ENCODE data around the gene LARGE1.

The LARGE1 gene

DNA sequence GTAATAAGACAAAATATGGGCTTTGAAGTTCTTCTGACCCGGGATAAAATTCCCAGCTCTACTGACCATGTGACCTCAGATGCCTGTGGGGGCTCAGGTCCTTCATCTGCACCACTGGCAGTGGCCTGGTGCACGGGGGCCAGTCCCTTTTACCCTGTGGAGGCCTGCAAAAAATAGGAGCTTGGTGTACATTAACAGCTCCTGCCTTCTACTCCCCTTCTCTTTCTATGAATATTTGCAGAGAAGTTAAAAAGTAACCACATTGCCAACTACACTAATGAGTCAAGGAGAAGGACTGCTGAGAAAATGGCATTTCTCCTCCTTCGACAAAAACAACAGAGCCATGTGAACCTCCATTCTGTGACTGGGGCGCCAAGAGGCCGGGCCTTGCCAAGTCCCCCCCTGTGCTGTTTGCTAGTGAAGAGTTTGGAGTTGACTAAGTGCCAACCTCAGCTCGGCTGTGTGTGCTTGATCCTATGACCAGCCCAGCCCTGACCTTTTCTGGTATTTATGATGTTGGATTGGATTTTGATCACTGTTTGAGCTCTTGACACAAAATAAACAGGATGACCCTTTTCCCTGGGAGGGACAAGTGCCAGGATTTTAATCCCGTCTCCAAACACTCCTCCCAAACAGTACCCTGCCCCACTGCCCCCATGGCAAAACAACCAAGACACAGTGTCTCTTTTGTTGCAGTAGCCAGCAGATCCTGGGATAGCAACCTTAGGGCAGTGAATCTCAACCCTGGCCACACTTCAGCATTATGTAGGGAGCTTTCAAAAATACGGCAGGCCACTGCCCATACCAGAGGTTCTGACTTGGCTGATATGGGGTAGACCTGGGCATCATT, 380.1 kb downstream of the LARGE1 start:
- no peak for DNase-seq

DNA sequence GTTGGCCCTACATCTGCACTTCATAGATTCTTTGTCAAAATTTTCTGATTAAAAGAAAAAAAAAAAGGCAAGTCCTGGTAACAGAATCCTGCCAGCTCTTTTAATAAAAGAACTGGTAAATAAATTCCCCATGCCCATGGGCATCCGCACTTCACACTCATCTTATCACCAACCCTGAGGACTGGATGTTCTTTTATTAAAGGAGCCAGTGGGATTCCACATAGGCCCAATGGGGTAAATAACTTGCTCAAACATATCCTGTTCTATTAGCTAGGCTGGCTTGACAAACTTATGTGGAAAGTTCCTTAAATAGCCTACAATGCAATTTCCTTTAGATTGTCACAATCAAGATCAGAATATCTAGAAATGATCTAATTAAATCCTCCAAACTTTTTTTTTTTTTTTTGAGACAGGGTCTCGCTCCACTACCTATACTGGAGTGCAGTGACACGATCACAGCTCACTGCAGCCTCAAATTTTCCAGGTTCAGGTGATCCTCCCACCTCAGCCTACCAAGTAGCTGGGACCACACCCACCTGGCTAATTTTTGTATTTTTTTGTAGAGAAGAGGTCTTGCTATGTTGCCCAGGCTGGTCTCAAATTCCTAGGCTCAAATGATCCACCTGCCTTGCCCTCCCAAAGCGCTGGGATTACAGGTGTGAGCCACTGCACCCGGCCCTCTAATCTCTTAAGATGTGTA, 380.9 kb downstream of the LARGE1 start:
- DNase-seq: no peak

DNA sequence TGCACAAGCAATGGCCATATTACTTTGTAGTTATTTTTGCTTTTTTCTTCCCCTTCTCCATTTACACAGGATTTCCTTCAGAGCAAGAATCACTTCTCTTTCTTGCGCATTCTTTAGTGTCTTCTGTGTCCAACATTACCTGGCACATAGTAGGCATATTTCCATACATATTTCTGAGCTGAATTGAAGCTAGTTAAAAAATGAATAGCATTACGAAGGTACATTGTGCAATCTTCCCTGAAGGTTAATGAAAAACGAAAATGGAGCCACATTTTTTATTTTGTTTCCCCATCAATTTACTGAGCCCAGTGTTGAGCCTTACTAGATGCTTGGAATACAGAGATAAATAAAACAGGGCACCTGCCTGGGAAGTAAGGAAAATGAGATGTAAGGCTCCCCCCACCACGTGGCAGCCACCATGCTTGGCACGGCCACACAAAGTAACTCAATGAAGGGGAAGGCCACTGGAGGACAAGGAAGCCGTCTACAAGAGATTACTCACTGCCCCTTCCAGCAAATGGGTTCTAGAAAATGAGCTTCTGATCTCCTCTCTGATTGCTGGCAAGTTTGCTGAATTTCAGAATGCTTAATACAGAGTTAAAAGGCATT, 381.9 kb downstream of the LARGE1 start:
- no peak for DNase-seq

DNA sequence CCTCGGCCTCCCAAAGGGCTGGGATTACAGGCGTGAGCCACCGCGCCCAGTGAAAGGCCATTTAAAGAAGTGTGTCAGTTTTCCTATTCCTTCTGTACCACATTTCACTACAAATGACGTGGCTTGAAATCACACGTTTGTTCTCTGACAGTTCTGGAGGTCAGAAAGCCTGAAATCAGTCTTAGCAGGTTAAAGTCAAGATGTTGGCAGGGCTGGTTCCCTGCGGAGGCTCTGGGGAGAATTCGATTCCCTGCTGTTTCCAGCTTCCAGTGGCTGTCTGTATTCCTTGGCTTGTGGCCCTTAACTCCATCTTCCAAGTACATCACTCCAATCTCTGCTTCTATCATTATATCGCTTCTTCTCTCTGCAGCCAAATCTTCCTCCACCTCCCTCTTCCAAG, 383.2 kb downstream of the LARGE1 start:
- no peak for DNase-seq

DNA sequence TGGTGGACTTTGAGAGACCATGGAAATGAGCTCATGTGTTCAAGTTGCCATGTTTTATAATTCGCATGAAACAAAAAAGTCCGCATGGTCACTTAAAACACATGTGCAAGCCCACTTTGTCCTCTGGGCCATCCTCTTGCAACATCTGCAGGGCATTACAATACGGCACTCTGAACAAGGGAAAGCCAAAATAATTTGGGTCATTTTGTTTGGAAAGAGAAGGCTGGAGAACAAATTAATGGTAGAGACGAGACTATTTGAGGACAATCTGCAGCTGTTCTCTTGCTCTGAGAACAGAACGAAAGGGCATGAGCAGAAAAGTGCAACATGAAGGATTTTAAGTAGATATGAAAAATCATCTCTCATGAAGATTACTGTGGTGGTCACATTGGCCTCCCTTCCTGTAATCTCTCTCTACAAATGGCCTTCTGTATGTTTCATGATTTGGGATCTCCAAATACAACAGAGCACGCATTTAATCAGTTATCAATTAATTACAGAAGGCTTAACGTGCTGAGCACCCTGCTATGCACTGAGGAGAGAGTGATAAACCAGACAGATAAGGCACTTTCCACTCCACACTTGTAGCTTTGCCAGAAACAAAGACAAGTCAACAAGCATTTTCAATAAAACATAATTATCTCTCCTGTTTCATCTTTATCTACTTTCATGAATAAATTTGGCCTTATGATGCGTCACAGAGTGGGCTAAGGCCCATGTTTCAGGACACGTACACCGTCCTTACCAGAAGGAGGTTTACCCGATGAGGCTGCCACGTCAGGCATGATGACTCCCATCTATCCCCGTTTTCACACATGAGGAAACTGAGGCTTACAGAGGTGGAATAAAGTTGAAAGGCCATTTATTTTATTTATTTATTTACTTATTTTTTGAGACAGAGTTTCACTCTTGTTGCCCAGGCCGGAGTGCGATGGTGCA, 384.1 kb downstream of the LARGE1 start:
- no peak for DNase-seq

DNA sequence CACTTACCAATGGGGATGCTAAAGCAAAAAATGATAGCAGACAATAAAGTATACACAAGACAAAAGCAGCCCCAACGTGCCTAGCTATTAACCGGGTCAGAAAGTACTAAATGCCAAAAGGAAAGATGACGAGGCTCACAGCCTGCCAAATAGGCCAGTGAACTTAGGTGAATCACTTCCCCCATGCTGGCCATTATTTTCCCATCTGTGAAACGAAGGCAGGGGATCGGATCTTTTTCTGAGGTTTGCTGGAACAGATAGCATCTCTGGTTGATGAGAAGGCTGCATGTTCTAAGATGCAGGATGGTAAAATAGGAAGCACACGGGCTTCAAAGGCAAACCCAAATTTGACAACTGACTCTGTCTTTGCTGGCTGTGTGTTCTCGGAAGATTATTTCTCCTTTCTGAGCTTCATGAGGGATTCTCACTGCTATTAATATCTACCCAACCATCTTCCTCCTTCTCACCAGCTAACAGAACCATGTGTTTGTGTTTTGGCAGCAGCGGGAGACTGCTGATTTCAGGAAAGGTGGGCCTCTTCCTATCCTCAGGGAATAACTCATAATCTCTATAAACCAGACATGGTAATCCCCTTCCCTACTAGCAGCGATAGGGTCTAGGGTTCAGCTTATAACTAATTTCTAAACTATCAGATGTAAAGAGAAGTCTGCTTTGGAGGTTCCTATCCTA, 390.7 kb downstream of the LARGE1 start:
- no peak for DNase-seq

DNA sequence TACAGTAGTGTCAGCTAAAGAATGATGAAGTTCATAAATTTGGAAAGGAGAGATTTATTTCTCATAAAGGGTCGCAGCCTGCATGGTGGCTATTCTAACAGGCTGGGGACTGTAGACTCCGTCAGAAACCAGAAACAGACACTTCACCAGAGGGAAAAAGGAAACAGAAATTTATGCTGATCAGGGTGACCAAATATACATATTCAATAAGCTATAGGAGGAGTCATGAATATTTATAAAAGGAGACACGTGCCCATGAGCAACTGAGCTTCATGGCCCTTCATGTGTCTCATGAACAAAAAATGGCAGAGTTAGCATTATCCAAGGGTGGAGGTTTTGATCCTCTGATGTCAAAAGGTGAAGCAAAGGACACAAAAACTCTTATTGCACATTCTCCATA, 392.1 kb downstream of the LARGE1 start:
- DNase-seq: no peak

DNA sequence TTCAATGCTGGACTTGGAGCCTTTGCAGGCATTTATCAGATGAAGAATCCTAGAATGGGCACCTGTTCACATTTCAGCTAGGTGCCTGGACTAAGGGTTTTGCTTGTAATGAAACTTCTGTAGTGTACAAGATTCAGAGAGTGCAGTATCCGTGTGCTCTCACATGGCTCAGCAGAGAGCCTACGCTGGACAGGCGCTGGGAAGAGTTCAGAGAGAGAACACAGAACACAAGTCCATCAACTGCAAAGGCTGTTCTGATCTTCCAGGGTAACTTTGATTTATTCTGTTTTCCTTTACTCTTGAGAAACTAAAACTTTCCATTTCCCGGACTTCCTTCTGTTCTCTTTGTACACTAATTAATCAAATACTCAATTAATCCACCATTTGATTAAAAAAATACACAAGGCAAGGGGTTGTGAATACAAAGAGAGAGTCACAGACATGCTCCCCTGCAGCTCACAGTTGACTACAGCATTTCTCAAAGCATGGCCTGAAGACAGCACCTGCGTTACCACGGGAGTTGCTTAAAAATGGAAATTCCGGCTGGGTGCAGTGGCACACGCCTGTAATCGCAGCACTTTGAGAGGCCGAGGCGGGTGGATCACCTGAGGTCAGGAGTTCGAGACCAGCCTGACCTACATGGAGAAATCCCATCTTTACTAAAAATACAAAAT, 393.7 kb downstream of the LARGE1 start:
- no peak for DNase-seq

DNA sequence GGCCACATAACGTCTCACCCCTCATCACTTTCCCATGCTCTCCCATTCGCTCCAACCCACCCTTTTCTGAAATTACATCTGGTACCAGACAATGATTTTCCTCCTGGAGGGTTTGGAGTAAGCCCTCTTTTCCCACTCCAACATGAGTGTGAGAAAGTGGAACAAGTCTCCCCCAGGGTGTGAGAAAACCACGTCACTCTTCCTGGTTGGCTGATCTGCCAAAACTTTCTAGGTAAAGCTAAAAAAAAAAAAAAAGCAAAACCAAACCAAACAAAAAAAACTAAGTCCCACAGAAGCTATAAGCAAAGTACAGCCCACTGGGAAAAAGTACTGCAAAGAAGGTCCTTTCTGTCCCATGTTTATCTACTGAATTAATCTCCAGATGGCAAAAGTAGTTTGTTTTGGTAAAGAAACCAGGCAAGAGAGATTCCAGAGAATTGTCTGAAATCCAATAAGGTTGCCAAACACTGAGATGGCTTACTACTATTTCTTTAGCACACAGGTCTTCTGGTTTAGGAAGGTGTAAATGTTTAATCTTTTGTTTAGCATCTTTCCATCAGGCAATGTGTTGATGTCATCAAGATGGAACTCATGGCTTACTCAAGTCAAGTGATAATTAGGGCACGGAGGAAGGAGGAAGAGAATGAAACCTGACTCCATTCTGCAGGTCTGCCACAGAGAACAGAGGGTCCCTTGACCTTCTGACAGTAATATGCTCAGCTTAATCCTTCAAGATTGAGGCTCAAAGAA, 395.6 kb downstream of the LARGE1 start:
- DNase-seq: no peak

DNA sequence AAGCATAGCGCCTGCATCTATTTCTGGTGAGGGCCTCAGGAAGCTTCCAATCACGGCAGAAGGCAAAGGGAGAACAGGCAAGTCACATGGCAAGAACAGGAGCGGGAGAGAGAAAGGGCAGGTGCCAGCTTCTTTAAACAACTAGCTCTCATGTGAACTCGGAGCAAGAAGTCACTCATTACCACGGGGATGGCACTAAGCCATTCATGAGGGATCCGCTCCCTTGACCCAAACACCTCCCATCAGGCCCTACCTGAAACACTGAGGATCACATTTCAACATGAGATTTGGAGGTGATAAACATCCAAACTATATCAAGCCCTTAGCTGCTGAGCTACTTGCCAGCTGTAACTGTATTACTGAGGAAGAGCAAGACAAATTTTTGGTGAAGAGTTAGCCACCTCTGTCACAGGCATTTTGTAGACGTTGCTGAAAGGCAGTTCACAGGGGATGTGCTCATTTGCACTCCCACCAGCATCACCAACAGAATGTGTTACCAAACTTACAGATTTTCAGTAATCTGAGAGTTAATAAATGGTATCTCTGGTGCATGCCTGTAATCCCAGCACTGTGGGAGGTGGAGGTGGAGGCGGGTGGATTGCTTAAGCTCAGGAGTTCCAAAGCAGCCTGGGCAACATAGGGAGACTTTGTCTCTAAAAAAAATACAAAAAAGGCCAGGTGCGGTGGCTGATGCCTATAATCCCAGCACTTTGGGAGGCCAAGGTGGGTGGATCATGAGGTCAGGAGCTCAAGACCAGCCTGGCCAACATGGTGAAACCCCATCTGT, 398.2 kb downstream of the LARGE1 start:
- no peak for DNase-seq

DNA sequence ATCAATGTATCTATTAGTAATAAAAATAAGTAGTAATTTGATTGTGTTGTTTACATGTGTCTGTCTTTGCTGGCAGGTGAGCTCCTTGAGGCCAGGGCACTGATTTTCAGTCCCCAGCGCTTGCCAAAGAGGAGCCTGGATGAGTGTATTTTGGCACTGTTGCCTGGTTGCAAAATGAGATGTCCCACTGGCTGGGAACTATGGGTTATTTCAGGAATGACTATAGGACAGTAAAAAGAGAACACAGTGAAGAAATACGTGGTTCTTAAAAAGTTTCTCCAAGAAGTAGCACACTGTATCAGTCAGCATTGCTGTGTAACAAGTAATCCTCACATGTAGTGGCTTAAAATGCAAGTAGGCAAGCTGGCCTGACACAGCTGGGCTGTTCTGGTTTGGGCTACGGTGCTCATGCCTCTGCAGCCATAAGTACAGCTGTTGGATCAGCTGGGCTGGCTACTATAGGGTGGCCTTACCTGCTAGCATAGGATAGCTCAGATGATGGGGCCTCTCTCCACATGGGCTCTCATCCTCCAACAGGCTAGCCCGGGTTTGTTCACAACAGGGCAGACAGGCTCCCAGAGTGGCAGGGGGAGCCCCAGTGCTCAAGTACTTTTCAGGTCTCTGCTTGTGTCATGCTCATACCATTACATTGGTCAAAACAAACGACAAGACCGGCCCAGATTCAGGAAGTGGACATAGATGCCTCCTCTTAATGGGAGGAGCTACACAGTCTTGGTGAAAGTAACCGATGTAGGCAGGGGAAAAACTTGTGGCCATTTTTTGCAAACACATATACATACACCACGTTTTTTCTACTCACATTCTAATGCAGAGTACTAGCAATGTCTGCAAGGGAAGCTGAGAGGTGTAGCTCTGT, 399.1 kb downstream of the LARGE1 start:
- no peak for DNase-seq

DNA sequence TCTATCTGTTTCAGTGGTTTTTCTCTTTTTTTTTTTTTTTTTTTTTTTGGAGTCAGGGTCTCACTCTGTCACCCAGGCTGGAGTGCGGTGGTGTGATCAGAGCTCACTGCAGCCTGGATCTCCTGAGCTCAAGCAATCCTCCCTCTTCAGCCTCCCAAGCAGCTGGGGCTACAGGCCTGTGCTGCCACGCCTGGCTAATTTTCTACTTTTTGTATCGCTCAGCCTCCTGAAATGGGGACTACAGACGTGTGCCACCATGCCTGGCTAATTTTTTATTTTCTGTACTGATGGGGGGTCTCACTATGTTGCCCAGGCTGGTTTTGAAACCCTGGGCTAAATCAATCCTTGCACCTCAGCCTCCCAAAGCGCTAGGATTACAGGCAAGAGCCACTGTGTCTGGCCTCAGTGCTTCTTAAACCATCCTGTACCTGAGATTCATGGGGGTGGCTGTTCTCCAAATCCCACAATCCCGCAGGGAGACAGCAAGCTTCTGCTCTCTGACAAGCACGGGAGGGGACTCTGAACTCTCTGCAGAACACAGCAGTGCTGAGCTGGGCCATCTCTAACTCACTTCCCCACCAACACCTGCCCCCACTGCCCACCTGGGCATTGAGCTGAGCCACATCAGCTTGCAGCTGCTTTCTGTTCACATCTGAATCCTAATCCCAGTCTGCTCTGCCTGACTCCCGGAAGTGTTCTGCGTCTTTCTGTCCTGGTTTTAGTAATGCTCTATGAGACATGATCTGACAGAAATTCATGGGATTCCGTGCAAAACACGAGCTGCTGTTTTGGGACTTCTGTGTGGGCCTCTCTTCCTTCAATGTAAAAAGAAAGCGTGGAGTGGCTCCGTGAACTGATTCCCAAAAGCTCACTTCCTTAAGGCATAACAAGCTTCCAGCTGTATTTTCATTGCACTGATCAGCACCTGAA, 400.0 kb downstream of the LARGE1 start:
- no peak for DNase-seq

DNA sequence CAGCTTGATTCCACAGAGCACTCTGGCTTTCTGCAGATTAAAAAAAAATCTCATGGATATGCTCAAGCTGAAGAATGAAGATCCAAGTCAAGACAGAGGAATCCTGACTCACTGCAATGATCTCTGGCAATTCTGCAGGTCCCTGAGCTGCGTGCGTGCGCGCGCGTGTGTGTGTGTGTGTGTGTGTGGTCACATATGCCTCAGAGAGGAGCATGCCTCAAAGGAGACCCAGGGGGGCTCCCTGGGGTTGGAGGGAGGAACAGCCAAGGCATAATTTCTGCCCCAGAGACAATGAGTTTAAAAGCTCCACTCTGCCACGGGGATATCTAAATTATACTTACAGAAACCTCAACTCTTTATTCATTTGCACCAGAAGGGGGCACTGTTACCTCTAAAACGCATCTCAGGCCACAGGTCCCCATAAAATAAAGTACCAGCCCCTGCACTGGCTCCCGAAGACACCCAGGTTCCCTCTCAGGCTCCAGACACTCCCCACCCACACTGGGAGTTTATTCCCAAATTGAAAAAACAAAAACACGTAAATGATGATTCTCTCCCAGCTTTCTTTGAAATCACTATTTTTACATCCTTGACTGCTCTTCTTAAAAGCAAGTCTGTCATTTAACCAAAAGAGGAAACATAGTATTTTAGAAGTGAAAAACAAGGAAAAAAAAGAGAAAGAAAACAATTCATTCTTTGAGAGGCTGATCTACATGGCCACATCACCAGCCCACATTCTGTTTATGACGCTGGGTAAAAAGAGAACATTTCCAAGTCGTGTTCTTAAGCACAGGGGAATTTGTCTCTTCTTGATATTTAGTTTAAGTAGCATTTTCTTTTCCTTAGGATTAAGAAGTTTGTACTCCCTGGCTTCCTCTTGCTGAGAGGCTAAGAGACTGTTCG, 401.0 kb downstream of the LARGE1 start:
- DNase-seq: no peak

DNA sequence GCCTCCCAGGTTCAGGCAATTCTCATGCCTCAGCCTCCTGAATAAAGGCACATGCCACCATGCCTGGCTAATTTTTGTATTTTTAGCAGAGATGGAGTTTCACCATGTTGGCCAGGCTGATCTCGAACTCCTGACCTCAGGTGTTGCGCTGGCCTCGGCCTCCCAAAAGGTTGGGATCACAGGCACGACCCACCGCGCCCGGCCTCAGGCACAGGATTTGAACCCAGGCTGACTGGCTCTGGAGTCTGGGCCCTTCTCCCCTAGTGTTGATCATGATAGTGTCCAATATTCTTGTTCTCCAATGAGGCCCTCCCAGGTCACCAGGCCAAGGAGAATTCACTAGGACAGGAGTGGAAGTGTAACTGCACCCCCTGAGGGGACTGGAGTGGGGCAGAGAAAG, 401.9 kb downstream of the LARGE1 start:
- DNase-seq: no peak

DNA sequence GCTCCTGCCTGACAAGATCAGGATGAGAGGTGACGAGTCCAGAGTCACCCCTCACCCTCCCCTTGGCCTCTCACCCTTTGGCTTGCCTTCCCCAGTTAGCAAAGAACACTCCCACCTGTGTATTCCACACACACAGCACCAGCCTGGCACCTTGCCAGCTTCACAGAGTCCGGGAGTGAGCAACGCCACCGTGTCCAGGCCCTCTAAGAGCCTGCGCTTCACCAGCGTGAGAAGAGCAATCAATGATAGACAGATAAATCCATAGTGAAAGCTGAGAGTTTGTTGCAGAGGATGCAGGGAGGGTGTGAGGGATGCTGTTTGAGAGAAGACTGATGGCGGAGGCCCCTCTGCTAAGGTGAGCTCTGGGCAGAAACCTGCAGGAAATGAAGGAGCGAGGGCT, 404.5 kb downstream of the LARGE1 start:
- DNase-seq: no peak

Measured in bone marrow (tissue), 2 donors.